Occipital lobe (tissue), 2 donors: ENCODE results near the gene ASIC3. TPM values are rescaled to one million over a fixed set of nuclear protein-coding genes. Genes with fewer than 3 reads are reported as not detected.
A peak's percentile ranks its signal among the peaks of the same experiment; 100 is the strongest.
"Not testable (repeated sequence)": the region's sequence is repeated elsewhere in the genome, so short reads cannot be mapped to it uniquely, and the experiment has no call there.

ENCODE experiments used
- DNase-seq: peaks from one replicate; lab custom pipeline; 2025; lab: John Stamatoyannopoulos, UW
- total RNA-seq: library from RNA; depleted of rRNA; stranded (reverse); fragments of >200 nt; gene quantifications from one replicate; pipeline ENCODE4 v1.2.3, GENCODE V29; 2014

ASIC3 gene
- total RNA-seq = 0.62 TPM

GRCh38 chr7:151047976-151048815 is at the start of gene ASIC3:
Gene ASIC3 (plus strand): TSS chr7:151048531. CDS start chr7:151048886, 355 bp downstream.
- DNase-seq = no peak

- no peak for DNase-seq
Measured at GRCh38 chr7:150999001-150999400, 49.3 kb upstream of the ASIC3 start.

DNA sequence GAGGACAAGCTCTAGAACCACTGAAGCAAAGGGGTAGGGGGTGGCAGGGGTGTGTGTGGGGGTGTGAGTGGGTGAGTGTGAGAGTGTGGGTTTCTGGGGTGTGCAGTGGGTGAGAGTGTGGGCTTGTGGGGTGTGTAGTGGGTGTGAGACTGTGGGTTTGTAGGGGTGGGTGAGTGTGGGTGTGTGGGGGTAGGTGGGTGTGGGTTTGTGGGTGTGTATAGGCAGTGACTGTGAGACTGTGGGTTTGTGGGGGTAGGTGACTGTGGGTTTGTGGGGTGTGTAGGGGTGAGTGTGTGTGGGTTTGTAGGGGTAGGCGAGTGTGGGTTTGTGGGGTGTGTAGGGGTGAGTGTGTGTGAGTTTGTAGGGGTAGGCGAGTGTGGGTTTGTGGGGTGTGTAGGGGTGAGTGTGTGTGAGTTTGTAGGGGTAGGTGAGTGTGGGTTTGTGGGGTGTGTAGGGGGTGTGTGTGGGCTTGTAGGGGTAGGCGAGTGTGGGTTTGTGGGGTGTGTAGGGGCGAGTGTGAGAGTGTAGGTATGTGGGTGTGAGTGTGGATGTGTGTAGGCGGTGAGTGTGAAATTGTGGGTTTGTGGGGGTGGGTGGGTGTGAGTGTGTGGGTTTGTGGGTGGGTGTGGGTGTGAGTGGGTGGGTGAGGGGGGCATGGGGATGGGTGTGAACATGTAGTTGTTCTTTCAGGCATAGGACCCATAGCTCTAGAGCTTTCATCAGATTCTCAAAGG is 48.7 kb upstream of the ASIC3 start:
- DNase-seq = no peak

- DNase-seq = no peak
Measured at GRCh38 chr7:151000897-151001495, 47.3 kb upstream of the ASIC3 start.

GRCh38 chr7:151001546-151001945 is 46.8 kb upstream of the ASIC3 start:
- no peak for DNase-seq

DNA sequence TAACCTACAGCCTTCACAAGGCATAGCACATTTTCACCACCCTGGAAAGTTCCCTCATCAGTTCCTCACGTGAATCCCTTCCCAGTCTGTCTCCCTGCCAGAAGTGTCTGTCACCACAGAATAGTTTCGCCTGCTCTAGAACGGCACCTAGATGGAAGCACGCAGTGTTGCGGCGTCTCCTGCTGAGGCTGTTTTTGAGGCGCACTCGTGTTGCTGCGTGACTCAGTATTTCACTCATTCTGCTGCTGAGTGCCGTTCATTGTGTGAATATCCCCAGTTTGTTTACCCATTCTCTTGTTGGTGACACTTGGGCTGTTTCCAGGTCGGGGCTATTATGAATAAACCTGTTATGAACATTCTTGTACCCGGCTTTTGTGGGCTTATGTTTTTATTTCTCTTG is 44.8 kb upstream of the ASIC3 start:
- DNase-seq = no peak

DNA sequence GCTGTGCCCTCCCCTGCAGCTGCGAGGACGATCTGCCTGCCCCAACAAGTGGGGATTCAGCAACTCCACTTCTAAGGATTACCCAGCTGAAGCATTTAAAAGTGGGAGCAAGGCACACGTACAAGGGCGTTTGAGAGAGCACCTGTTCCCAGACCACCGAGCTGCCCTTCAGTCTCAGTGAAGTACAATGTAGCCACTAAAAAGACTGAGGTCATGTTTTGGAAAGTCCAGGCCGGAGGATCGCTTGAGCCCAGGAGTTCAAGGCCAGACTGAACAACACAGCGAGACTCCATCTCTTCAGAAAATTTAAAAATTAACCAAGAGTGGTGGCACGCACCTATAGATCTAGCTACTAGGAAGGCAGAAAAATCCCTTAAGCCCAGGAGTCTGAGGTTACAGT is 42.8 kb upstream of the ASIC3 start:
- DNase-seq = no peak

GRCh38 chr7:151006590-151007300 is 41.6 kb upstream of the ASIC3 start:
- DNase-seq = no peak

DNA sequence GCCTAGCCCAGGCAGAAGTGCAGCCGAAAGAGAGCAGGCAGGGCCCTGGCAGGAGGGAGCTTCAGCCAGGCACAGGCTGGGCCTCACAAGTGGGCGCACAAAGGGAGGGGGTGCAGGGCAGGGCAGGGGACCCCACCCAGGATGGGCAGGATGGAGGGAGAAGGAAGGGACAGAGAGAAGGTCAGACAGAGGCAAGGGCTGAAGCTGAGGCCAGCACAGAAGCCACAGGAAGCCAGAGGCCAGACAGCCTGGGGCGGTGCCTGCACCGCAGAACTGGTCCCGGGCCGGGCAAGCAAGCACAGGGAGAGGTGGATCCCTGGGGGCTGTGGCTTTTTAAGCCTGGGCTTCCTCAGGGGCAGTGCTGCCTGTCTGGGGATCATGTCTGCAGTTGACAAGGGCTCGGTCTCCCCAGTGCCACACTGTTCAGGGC is 40.8 kb upstream of the ASIC3 start:
- no peak for DNase-seq

DNA sequence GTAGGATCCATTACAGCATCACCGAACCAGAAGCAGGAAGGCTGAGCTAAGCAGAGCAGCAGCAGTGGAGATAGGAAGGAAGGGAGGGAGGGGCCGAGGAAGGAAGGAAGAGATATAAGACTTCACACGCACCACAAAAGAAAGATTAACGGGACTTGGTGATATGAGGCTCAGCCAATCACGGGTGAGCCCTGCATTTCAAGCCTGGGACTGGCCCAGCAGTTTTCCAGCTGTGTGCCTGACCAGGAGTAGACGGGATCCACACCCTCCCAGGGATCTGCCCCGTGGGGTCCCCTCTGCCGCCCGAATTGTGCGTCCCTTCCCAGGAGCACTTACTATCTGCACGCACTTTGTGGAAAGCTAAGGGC is 40.2 kb upstream of the ASIC3 start:
- no peak for DNase-seq

GRCh38 chr7:151008511-151009323 is 39.6 kb upstream of the ASIC3 start:
- peak; percentile 13 for DNase-seq

GRCh38 chr7:151009327-151010036 is 38.8 kb upstream of the ASIC3 start:
- DNase-seq = no peak

- no peak for DNase-seq
Measured at GRCh38 chr7:151010037-151010306, 38.4 kb upstream of the ASIC3 start.

DNA sequence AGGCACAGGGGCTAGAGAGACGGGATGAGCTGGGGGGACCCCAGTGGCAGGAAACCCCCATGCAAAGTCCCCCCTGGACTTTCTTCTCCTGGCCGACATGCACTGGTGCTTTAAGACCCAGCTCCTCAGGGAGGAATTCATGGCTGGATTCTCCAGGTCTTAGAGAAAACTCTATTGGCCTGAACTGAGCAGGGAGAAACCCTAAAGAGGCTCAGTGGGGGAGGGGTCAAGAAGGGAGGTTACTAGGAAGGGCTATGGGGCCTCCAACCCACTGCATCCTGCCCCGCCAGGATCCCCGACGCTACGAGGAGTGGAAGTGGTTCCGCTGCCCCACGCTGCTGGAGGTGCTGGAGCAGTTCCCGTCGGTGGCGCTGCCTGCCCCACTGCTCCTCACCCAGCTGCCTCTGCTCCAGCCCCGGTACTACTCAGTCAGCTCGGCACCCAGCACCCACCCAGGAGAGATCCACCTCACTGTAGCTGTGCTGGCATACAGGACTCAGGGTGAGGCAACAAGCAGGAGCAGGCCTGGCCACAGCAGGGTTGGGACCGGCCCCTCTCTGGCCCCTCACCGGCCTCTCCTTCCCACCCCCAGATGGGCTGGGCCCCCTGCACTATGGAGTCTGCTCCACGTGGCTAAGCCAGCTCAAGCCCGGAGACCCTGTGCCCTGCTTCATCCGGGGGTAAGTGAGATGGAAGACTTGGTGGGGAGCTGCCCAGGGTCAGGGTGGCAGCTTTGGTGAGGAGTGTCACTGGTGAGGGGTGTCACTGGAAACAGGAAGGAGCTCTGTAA is 37.8 kb upstream of the ASIC3 start:
- no peak for DNase-seq

DNA sequence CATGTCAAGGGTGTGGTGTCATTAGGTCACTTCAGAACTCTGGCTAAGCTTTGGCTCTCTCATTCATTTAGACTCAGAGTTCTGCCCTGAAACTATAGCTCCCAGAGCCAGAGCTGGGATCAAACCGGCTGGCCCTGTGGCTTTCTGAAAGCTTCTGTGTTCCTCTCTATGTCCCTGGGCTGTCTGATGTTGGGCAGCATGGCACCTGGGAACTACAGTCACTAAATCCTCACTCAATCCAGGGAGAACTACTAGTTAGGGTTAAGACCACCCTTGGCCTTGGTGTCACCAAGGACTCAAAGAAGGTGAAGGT is 37.3 kb upstream of the ASIC3 start:
- no peak for DNase-seq

- not testable (repeated sequence) for DNase-seq
Measured at GRCh38 chr7:151011616-151012015, 36.7 kb upstream of the ASIC3 start.

DNA sequence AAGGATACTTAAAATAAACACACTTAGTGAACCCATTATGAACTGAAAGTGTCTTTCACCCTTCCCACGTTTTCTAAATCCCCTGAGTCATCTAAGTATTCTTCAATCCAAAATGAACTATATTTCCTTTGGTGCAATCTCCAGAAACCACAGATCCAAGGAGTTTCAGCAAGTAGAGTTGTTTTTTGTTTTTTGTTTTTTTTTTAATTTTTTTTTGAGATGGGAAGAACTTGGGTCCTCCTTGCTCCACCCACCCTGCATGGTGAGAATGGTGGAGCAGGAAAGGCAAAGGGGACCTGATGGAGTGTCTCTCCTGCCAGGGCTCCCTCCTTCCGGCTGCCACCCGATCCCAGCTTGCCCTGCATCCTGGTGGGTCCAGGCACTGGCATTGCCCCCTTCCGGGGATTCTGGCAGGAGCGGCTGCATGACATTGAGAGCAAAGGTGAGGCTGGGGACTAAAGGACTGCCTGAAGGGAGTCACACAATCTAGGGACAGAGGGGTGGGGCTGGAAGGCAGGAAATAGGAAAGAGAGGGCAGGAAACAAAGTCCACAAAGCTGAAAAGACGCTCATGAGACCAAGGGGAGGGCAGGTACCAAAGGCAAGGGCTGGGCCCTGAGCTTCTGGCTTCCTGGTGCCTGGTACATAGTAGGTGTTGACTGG is 36.2 kb upstream of the ASIC3 start:
- DNase-seq = no peak

DNA sequence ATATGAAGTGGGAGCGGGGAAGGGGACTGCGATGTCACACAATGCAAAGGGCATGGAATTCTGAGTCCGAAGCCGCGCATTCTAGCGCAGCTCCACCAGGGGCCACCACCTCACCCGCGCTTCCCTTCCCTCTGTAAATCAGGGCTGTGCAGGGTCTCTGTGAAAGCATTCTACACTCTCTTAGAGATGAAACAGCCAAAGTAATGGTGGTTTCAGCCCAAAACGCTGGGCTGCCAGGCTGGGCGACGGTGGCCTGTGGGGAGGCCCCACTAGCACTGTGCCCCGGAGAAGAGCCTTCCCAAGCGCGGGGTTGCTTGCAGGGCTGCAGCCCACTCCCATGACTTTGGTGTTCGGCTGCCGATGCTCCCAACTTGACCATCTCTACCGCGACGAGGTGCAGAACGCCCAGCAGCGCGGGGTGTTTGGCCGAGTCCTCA is 35.4 kb upstream of the ASIC3 start:
- DNase-seq = no peak

DNA sequence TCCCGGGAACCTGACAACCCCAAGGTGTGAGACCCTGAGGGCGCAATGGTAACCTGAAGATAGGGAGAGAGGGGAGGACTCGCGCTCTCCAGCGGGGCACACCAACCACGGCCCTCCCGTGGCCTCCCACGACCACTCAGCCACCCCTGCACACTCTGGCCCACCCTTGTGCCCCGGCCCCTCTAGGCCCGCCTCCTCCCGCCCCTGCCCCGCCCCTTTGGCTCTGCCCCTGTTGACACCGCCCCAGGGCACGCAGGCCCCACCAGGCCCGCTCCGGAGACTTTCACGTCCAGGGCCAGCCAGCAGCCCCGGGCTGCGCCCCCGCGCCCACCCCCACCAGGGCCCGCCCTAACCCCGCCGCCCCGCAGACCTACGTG is 35.0 kb upstream of the ASIC3 start:
- no peak for DNase-seq
